LHCN-M2 (cell line): ENCODE results near the gene TRAPPC6A. TPM values are rescaled to one million over a fixed set of nuclear protein-coding genes. Genes with fewer than 3 reads are reported as not detected.

ENCODE experiments used
- DNase-seq: peaks from one replicate; pipeline ENCODE4 v3.0.0-alpha.2; 2012; ENCODE audit warnings: low read depth
- total RNA-seq: library from RNA; depleted of rRNA; stranded (reverse); fragments of >200 nt; gene quantifications from 2 replicates; pipeline ENCODE4 v1.2.3, GENCODE V29; 2014

TRAPPC6A gene
- total RNA-seq, 1 experiment from 2014 or later: 10.4 TPM

DNA sequence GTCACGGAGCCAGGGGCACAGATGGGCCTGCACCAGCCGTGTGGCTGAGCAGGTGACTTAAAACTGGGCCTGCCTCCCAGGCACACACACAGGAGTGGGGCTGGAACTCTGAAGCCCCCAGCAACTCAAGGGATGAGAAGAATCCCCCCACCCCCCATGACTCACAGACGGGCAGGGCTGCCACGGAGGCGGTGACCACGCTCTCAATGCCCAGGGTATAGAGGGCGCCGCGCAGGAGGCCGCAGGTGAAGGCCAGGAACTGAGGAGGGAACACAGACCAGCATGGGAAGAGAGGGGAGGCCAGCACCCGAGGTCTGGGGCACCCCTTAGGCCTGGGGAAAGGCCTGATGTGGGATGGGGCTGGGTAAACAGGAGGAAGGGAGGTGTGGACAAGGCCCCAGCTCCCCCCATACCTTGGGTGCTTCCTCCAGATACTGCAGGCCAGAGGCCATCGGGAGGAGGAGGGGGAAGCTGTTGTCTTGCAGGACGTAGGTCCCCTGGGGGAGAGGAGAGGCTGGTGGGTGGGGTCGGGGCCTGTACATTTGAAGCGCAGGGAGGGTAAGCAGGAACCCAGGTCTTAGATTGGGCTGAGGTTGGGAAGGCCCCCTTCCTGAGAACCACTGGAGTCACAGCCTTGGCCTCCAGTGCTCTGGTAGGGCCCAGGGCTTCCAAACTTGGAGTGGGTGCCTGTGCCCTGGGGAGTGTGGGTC, 14.1 kb downstream of the TRAPPC6A start:
- no peak for DNase-seq

DNA sequence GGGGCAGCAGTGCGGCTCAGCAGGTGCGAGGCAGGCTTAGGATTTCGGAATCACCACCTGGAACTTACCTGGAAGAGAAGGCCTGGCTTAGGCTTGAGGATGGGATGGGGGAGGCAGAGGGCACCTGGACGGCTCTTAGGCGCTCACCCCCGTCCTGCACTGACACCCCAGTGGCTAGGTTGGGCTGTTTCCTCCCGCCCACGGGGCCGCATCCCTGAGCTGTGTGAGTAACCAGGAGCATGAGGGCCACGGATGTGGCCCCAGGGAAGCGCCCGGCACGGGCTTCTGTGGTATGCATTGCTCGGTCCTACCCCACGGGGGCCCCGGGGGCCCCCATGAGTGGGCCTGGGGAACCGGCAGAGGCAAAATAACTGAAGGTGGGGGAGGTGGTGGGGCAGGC, 14.9 kb downstream of the TRAPPC6A start:
- DNase-seq: no peak

DNA sequence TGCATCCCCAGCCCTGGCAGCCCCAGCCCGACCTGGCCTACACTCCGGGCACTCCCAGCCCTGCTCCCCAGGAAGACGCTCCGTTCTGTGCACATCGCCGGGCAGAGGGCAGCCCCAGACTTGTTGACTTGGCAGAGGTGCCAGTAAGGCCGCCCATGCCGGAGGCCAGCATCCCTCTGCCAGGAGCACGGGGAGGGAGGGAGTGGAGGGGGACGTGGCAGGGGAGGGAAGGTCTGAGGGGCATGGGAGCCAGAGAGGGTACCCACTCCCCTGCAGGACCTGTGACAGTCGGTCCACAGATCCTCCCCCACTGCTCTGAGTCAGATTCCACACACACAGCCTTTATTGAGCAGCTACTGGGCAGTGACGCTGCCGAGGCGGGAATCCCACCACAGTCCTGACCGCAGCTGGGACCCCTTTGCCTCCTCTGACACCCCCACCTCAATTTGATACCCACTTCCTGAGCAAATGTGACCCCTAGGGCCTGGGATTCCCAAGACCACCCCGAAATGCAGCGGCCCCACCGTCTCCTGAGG, 15.4 kb downstream of the TRAPPC6A start:
- DNase-seq: no peak

DNA sequence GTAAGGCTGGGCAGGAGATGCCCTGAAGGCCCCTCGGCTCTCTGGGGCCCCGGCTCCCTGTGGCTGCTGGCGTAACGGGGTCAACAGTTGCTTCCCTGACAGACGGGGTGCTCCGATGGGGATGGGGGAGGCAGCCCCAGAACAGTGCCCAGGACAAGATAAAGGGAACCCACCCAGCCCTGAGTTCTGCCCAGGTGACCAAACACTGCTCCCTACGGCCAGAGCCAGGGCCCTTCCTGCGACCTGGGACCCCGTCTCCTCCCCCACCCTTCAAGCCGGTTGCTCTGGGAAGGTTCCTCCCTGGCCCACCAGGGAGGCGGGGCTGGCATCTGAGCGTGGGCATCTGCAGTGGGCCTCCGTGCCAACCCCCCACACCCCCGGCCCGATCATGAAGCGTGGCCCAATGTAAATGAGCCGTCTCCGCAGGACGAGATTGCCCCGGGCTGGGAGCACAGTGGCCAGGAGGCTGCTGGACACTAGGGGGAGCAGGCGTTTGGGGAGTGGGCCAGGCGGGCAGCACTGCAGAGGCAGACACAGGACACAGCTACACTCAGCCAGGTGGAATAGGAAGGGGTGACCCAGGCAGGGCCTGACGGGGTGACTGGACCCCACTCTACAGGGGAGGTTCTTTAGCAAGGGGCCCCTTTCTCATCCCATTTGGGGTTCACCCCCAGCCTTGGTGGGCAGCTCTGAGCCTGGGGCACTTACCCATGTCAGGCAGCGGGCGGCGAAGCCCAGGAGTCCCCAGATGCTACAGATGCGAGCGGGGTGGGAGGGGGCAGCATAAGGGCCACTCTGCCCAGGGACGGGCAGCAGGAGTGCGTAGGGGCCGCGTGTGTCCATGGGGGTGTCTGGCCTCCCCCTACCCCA, 16.1 kb downstream of the TRAPPC6A start:
- no peak for DNase-seq

DNA sequence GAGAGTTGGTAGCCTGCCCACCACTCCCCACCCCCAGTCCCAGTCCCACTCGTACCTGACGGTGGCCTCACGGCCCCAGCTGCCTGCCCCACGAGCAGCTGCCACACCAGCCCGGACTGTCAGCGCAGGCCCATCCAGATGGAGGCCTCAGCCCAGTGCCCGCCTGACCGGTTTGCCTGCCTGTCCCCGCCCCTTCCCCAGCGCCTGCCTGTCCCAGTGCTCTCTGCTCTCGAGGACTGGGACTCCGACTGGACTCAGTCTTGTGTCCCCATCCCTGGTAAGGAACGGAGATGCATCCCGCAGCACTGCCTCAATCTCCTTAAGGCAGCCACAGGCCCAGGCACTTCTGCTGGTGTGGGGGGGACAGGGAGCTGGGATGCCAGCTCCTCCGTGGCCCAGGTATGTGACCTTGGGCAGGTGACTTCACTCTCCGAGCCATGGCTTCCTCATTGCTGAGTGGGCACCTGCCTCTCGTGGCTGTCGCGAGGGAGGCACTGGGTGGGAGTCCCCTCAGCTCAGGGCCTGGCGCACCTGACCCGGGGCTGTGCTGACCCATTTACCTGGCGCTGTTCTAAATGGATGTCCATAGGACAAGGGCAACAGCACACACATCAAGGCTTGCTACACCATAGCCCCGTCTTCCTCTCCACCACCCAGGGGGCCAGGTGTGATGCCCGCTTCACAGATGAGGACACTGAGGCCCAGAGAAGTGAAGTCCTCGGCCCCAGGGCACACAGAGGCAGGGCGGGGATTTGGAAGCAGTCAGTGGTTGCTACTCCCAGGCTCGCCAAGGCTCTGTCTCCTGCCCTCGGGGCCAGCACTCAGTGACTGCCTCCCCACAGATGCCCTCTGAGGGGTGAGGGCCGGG, 16.9 kb downstream of the TRAPPC6A start, which contains the start of gene NKPD1:
Gene NKPD1 (minus strand): TSS at position 113 of the 868 bp plus-strand sequence. CDS start 832 bp downstream, outside the sequence.
- DNase-seq: no peak

DNA sequence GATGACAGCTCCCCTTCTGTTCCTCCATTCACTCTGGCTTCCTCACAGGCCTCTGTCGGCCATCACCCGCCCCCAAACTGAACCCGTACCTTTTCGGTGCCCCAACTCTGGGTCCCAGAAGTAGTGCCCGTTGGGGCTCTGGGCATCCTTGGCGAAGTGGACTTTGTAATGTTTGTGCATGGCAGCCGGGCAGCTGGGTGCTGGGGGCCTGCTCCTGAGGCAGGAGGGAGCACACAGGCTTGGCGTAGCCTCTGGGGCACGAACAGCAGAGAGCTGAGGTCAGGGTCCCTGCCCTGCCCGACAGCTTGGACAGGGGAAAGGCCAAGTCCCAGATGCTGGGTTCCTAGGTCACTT, 18.1 kb downstream of the TRAPPC6A start:
- no peak for DNase-seq

DNA sequence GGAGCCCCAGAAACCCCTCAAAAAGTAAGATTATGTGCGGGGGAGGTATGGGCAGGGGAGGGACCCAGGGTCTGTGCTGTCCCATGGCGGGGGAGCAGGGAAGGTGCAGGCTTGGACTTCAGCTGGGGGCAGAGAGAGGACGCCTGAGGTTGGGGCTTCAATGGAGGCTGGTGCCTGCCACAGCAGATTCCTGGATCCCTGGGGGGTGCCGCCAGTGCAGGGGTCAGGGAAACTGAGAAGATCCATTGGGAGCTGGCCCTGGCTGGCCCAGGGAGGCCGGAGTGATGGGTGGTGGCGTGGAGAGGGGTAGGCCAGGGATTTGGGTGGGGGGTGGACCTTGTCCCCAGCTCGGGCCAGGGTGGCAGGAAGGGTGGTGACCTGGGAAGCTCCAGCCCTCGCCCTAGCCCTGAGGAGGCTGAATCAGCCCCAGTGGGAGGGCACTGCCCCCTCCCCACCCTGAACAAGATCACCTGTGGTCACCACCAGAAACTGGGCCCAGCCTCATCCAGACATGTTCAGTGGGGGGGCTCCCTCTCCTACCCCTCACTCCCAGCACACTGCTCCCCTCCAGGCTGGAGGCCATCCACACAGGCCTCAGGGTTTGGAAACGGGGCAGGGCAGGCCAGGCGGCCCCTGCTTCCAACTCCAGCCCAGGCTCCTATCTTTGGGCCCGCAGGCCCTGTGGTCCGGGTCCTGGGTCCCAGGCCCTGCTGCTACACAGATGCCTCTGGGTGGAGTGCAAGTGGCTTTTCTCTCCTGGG, 18.6 kb downstream of the TRAPPC6A start:
- DNase-seq: no peak

DNA sequence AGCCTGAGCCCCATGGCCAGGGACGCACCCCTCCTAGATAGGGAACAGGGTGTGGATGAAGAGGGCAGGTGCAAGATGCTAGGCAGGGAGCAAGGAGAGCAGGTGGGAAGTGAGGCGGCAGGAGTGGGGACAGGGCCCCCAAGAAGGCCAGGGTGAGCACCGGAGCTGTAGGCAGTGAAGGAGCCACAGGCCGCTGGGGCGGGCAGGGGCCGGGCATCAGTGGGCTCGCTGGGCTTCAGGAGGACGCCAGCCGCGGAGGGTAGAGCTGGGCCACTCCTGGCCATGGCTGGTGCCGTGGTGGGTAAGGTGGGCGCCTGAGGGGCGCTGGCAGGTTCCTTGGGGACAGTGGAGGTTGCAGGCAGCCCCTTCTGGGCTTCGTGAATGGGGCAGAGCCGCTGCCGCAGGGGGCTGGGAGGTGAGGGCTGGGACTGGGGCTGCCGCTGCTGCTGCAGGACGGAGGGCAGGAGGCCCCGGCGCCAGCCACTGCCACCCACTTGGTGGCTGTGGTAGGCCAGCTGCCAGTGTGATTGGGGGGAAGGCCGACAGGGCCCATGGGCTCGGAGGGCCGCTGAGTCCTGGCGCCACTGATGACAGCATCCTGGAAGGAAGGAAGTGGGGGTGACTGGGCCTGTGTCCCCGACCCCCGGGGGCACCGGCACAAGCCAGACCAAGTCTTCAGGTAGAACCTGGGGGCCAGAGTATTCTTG, 19.4 kb downstream of the TRAPPC6A start:
- DNase-seq: no peak

DNA sequence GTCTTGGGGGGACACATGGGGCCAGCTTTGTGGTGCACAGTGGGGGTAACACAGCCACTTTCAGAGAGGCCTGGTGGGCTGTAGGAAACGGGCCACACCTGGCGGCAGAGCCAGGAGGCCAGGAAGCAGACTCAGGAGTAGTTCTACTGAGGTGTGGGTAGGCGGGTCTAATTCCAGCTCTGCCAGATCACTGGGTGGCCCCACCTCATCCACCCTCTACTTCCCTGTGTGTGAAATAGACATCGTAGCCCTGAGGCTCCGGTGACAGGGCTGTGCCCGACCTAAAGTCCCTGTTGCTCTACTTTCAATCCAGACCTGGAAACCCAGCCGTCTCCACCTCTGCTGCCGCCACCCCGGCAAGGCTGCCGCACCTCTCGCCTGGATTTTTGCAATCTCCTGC, 21.3 kb downstream of the TRAPPC6A start:
- no peak for DNase-seq

DNA sequence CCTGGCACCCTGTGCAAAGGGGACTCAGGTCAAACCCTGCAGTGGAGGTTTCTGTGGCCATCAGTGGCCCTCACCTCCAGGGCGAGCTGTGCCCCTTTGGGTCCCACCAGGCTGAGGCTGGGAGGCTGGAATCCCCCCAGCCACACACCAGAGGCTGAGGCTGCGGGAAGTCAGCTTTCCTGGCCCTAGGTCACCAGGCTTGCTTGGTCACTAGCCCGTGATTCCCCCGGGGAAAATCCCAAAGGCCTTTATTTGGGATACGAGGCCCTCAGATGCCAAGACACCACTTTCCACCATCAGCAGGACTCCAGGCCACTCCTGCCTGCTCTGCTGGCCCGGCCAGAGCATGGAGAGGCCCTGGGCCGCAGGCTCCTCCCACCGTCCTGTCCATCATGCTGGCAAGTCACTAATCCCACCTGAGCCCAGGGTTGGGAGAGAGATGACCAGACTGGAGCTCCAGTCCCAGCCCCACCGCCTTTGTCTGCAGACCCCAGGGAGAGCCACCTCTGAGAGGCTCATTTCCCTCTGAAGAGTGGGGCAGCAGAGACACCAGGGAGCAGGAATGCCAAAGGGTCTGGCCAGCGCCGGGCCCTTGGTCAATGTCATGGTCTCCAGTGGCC, 21.9 kb downstream of the TRAPPC6A start:
- no peak for DNase-seq

DNA sequence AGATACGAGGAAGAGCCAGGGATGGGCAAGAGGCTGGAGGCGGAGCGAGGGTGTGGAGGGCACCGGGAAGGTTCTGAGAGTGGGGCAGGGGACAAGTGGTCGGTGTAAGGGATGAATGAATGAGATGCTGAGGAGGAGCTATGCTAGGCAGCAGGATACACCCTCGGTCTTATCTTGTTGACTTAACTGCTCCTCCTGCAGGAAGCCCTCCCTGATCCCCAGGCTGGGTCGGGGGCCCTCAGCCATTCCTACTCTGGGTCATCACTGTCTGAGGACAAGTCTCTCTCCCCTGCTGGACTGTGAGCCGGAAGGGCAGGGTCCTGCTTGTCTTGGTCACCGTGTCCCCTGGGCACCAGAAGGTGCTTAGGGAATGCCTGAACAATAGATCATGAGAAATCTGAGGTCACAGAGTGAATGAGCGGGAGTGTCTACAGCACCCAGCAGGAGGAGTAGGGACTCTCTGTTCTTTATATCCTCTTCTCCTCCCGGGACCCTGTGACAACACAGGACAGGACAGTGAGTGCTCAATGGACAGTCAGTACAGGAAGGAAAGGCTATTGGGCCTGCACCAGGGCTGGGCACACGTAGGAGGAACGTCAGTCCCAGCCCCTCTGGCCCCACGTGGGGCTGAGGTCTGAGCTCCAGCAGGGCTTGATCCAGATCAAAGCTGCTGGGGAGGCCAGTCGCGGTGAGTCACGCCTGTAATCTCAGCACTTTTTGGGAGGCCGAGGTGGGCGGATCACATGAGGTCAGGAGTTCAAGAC, 23.8 kb downstream of the TRAPPC6A start:
- DNase-seq: peak; percentile 79

DNA sequence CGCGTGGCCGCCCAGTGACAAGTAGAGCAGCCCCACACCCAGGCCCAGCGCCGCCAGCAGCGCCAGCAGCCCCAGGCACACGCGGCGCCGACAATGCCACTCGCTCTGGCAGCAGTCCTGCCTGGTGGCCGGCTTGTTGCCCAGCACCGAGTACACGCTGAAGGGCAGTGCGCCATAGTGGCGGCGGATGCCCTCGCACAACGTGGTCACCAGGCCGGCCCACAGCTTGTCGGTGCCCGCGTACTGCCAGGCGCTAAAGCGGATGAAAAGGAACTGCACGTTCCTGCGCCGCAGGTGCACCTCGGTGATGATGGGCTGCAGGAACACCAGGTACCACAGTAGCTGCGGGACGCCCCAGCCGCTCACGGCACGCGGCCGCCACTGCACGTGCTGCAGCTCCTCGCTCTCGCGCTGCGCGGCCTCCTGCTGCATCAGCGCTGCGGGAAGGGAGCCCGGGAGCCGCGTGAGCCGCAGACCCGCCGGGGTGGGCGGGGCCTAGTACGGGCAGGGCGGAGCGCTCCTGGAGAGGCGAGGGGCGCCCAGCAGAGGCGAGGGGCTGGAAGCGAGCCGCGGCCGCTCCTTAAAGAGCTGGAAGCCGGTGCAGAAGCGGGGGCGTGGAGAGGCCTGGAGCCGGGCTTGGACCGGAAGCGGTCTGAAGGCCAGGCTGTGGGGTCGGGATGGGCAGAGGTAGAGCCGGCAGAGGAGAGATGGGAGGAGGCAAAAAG, 24.5 kb downstream of the TRAPPC6A start:
- no peak for DNase-seq

DNA sequence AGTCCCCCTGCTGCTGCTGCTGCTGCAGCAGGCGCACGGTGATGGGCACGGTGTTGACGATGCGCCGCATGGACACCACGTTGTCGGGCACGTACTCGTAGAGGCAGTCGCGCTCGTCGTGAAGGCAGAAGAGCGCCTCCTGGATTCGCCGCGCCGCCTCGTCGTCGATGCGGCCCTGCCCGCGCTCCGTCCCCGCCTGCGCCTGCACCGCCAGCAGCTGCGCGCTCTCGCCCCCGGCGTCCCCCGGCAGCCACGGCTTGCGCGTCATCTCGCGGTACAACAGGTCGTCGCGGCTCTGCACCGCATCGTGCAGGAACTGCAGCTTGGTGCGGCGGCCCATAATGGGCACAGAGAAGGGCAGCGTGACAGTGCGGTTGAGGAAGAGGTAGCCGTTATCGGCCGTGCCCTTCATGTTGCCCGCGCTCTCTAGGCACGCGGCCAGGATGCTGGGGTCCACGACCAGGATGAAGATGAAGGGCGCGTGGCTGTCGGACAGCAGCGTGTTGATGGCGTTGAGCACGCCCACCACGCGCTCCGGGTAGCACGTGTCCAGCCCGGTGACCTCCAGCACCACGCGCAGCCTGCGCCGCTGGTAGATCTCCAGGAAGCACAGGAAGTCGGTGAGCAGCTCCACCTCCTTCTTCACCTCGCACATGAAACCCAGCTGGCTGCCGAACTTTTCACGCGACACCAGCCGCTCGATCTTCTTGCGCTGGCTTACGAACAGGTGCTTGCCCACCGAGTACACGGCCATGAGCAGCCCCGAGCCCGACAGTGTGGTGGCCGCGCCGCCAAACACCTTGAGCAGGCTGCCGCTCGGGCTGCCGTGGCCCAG, 25.3 kb downstream of the TRAPPC6A start:
- DNase-seq: no peak

DNA sequence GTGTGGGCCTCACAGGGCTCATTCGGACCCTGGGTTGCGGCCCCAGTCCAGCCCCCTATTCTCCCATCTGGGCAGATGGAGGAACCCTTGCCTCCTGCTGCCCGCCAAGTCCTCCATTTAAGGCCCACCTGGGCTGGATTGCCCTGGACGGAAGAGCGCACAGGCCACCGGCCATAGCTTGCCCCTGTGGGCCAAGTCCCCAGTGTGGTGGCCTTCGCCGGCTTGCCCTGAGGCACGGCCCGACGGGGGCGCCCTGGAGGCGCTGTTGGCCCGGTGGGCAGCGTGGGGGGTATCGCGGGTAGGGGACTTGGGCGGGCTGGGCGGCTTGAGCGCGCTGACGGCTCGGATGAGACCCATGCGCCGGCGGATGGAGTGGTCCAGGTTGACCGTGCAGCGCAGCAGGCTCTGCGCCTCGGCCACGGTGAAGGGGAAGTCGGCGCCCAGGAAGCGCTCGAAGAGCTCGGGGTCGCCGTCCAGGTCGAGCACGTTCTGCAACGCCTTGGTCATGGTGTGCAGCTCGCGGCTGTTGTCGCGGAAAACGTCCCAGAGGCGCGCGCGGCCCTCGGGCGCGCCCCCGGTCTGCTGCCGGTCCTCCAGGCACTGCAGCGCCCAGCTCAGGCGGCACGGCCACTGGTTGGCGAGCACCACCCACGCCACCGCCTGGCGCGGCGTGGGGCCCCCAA, 26.1 kb downstream of the TRAPPC6A start:
- DNase-seq: no peak

DNA sequence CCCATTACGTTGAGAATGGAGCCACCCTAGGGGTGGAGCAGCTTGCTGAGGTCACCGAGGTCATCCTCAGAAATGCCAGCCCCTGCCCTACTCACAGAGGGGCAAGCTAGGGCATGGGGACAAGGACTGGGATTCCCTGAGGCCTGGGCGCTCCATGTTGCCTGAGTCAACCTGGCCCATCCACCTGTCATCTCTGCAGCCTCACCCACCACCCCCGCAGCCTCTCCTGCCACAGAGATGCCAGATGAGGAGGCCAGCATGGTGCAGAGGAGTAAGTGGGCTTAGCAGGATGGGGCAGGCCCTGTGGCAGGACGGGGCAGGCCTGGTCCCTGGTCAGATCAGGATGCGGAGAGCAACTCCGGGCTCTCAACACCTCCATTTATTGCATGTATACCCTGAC, 26.7 kb downstream of the TRAPPC6A start:
- DNase-seq: no peak

DNA sequence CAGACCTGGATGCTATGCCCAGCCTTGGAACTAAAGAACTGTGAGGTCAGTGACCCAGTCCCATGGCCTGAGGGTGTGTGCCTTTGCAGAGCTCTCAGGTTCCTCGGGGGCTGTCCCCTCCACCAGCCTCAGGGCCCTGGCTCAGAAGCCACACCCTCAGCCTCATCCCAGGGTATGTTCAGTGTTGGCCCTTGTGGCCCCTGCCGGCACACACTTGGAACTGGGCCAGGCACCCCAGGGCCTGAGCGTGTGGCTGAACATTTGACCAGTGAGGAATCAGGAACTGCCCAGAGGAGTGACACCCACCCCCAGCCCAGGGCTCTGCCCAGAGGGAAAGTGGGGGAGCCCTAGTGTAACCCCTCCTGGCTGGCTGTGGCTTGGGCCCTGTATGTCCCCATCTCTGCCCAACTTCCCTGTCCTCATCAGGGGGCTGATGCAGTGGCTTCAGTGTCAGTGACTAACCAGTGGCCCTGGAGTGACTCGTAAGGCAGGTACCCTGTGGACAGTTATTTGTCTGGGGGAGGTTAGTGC, 27.2 kb downstream of the TRAPPC6A start:
- DNase-seq: no peak

DNA sequence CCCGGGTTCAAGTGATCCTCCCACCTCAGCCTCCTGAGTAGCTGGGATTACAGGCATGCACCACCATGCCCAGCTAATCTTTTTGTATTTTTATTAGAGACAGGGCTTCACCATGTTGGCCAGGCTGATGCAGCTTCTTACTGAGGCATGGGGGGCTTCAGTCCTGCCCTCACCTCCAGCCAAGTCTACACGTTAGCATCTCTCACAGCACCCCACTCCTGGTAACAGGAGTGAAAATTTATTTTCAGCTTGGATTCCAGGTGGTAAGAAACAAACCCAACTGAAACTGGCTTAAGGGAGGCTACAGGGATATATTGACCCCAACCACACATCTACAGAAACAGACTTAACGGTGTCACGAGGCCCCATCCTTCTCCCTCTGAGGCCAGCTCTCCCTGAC, 27.9 kb downstream of the TRAPPC6A start:
- DNase-seq: no peak
